A673 (cell line): Measurements from ENCODE around the gene PMVK. TPM values are rescaled to one million over a fixed set of nuclear protein-coding genes. Genes with fewer than 3 reads are reported as not detected.

ENCODE experiments used
- BruUV-seq: library from RNA; stranded (reverse); fragments of 400-500 nt; replicated peaks from 2 replicates; lab custom pipeline; 2021; lab: Mats Ljungman, UMichigan
- CTCF ChIA-PET: fragments of 300-600 bp; sonication (Branson Sonifier 250); formaldehyde crosslinking; loops from one replicate; lab custom pipeline; 2022; ENCODE audit warnings: antibody characterized with exemption; lab: Charles Lee
- POLR2A ChIA-PET: fragments of 300-600 bp; sonication (Branson Sonifier 250); formaldehyde crosslinking; loops from one replicate; lab custom pipeline; 2022; ENCODE audit warnings: antibody characterized with exemption; ENCODE audit not compliant: low non-redundant PET; lab: Charles Lee
- DNase-seq: peaks from one replicate; pipeline ENCODE4 v3.0.0-alpha.2; 2015; ENCODE audit warnings: low spot score
- H3K27ac ChIP-seq: fragments of 200-600 bp; sonication (generic); 2 replicates; pipeline ENCODE4 v1.5.1; 2016; ENCODE audit warnings: mixed run types, low read depth, mild to moderate bottlenecking, mixed read lengths, antibody characterized with exemption, low read length; ENCODE audit not compliant: poor library complexity, severe bottlenecking
- H3K27me3 ChIP-seq: fragments of 200-600 bp; sonication (generic); replicated peaks from 2 replicates; pipeline ENCODE4 v1.6.1; 2017; ENCODE audit warnings: mixed run types, low read depth, mild to moderate bottlenecking, mixed read lengths, antibody characterized with exemption, low read length; ENCODE audit not compliant: insufficient read depth, poor library complexity
- H3K36me3 ChIP-seq: fragments of 200-600 bp; sonication (generic); 2 replicates; pipeline ENCODE4 v1.6.1; 2016; ENCODE audit warnings: mixed run types, mild to moderate bottlenecking, mixed read lengths, antibody characterized with exemption, low read length; ENCODE audit not compliant: insufficient read depth, poor library complexity, severe bottlenecking
- H3K4me1 ChIP-seq: fragments of 200-600 bp; sonication (generic); 2 replicates; pipeline ENCODE4 v1.6.1; 2017; ENCODE audit warnings: mixed run types, mild to moderate bottlenecking, mixed read lengths, antibody characterized with exemption, low read length; ENCODE audit not compliant: insufficient read depth, poor library complexity, severe bottlenecking
- H3K4me3 ChIP-seq: fragments of 200-600 bp; sonication (generic); 2 replicates; pipeline ENCODE4 v1.5.1; 2016; ENCODE audit warnings: low read depth, mixed run types, mild to moderate bottlenecking, mixed read lengths, low read length; ENCODE audit not compliant: poor library complexity, severe bottlenecking
- H3K9me3 ChIP-seq: fragments of 200-600 bp; sonication (generic); 2 replicates; pipeline ENCODE4 v1.6.1; 2016; ENCODE audit warnings: mixed run types, low read depth, mild to moderate bottlenecking, mixed read lengths, antibody characterized with exemption, low read length; ENCODE audit not compliant: poor library complexity, severe bottlenecking
- EZH2 ChIP-seq: fragments of 200-600 bp; sonication (generic); IDR thresholded peaks from 2 replicates; pipeline ENCODE4 v1.6.1; 2017; ENCODE audit warnings: borderline replicate concordance, low read depth, mild to moderate bottlenecking, mixed read lengths, antibody characterized with exemption, low read length; ENCODE audit not compliant: poor library complexity, severe bottlenecking
- intact Hi-C: fragments of 100-400 bp; cut with micrococcal nuclease; formaldehyde crosslinking; loops from one replicate; pipeline ENCODE4 v1.10.0; 2022; ENCODE audit not compliant: unreplicated experiment
- total RNA-seq: library from RNA; stranded (reverse); gene quantifications from 2 replicates; pipeline ENCODE4 v1.2.3, GENCODE V29; 2021
- TF ChIP-seq, protein P1 (sequence below): fragments of 300-800, 200-600 bp; sonication (generic); conservative IDR thresholded peaks from 2 replicates; pipeline ENCODE4 v1.5.1; 2017; ENCODE audit warnings: low read depth, mild to moderate bottlenecking, antibody characterized with exemption, low read length, moderate library complexity, mixed read lengths

The PMVK gene
- total RNA-seq, 1 experiment from 2014 or later: 30.8 TPM

DNA sequence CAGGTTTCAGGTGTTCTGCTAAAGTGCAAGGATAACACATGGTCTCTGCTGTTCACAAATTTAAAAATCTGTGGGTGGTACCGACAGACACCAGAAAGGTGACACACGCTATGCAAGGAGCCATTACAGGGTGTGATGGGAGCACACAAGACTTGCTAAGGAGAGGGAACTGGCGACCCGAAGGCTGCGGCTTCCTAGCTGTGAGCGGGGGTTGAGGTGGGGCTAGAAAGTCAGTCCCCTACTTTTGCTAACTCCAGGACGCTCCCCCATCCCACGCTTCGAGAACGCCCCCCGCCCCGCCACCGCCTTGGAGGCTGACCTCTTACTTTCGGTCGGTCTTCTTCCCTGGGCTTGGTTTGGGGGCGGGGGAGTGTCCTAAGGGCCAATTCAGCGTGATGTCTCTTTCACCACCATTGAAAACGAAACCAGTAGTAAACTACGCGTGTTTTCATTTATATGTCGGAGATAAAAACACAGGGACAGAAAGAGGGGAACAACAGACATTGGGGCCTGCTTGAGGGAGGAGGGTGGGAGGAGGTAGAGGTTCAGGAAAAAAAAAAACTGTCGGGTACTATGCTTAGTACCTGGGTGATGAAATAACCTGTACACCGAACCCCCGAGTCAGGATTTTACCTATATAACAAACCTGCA lies 39.0 kb upstream of the PMVK start:
- H3K4me3 ChIP-seq: peak overlapping the region; percentile 59
- DNase-seq: no peak
- POLR2A ChIA-PET: no interaction called here
- intact Hi-C loops: no loop called here
- no peaks in the 10 kb centered on the region for H3K27me3 ChIP-seq
- BruUV-seq: no TSS peak
- peaks cover 29% of the 10 kb centered on the region for H3K36me3 ChIP-seq
- peak overlapping the region; percentile 96 for H3K27ac ChIP-seq
- peaks cover 46% of the 10 kb centered on the region for H3K4me1 ChIP-seq
- CTCF ChIA-PET: no interaction called here
- TF ChIP-seq EZH2: no peak
- TF ChIP-seq, protein P1, sequence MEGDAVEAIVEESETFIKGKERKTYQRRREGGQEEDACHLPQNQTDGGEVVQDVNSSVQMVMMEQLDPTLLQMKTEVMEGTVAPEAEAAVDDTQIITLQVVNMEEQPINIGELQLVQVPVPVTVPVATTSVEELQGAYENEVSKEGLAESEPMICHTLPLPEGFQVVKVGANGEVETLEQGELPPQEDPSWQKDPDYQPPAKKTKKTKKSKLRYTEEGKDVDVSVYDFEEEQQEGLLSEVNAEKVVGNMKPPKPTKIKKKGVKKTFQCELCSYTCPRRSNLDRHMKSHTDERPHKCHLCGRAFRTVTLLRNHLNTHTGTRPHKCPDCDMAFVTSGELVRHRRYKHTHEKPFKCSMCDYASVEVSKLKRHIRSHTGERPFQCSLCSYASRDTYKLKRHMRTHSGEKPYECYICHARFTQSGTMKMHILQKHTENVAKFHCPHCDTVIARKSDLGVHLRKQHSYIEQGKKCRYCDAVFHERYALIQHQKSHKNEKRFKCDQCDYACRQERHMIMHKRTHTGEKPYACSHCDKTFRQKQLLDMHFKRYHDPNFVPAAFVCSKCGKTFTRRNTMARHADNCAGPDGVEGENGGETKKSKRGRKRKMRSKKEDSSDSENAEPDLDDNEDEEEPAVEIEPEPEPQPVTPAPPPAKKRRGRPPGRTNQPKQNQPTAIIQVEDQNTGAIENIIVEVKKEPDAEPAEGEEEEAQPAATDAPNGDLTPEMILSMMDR: no peak
- H3K9me3 ChIP-seq: no peaks in the 10 kb centered on the region

DNA sequence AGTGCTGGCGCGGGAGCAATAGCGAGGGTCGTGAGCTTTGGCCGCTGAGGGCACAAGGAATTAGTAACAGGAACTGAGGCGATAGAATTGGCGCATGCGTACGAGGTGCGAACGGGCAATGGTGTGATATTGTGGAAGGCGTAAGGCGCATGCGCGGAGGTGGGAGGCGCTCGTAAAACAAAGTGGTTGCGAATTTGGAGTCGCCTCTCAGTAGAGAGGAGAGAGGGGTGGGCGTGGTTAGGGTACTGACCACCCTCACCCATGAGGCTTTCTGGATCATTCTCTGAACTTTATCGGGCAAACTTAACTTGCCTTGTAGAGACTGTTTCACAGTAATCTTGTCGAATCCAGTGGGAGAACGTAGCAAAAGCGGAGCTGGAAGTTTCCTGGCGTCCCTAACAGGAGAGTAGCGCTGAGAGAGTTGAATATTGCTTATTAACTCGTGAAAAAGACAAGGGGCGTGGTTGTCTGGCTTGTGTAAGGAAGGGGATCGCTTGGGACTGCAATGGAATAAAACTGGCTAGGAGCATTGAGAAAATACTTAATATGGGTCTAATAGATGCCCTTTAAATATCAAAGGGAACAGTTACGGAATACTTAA lies 38.4 kb upstream of the PMVK start:
- TF ChIP-seq, protein P1: no peak
- no peak for TF ChIP-seq EZH2
- Histone ChIP-seq H3K36me3 (peaks cover 29% of the 10 kb centered on the region), H3K27ac (peak overlapping the region; percentile 96), H3K4me1 (peaks cover 46% of the 10 kb centered on the region), H3K4me3 (peak overlapping the region; percentile 59), H3K27me3 (no peaks in the 10 kb centered on the region), H3K9me3 (no peaks in the 10 kb centered on the region)
- intact Hi-C loops: no loop called here
- CTCF ChIA-PET: no interaction called here
- TSS peak; percentile 67 for BruUV-seq
- peak; percentile 98 for DNase-seq
- POLR2A ChIA-PET: no interaction called here

DNA sequence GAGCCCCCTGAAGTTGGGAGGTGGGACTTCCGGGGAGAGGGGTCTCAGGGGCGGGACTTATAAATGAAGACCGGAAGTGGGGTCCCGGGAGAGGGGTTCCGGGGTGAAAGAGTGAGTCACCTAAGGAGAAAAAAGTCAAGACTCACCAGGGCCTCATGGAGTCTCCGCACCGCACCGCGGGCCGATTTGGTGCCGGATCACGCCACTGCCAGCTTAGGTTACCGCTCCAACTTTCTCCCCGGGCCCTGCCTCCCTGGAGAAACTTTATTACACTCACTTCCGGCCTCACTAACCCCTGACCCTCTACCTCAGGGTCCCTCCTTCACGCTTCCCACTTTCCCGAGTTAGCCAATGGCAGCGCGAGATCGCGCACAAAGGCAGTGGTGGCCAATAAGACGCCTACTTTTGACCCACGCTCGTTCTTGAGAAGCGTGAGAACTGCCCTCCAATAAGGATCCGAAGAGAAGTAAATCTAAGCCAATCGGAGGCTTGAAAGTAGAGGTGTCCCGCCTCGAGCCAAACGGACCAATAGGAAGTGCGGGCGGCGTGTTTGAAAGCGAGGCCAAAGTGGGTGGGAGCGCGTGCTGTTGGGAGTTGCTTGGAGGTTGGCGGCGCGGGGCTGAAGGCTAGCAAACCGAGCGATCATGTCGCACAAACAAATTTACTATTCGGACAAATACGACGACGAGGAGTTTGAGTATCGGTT lies 37.7 kb upstream of the PMVK start, which contains the start of gene CKS1B:
Gene CKS1B (plus strand): TSS at position 580 of the 706 bp plus-strand sequence. CDS start 65 bp downstream, at position 645.
- H3K4me3 ChIP-seq: peak within 1 kb of the TSS; percentile 59

More for the DNA sequence above, 37.7 kb upstream of the PMVK start, which contains the start of gene CKS1B:
- Histone ChIP-seq H3K4me1 (peaks cover 48% of the 10 kb centered on the region), H3K27me3 (no peaks in the 10 kb centered on the region), H3K36me3 (peaks cover 23% of the 10 kb centered on the region), H3K27ac (peak within 1 kb of the TSS; percentile 96), H3K9me3 (no peaks in the 10 kb centered on the region)
- CTCF ChIA-PET: interaction anchor here (0.9 to 1.1 kb wide), 4 partner anchors 11 to 77 kb away, joined by 4 to 6 read pairs (median 4); partner anchors contain the start of gene PYGO2
- POLR2A ChIA-PET: interaction anchor here (0.6 to 0.7 kb wide), 2 partner anchors 169 to 407 kb away, joined by 3 to 23 read pairs; partner anchors contain the start of gene CHRNB2
- TF ChIP-seq EZH2: no peak
- TF ChIP-seq, protein P1: no peak
- BruUV-seq: no TSS peak
- intact Hi-C loops: no loop called here
- DNase-seq: peak; percentile 100
